Right lobe of liver (tissue), 4 donors: ENCODE data around the gene ANKRD44.

Experiments
- POLR2A ChIP-seq: fragments of 450-650 bp; IDR thresholded peaks from one replicate; pipeline ENCODE4 v1.6.1; 2017; ENCODE audit warnings: antibody characterized with exemption, mild to moderate bottlenecking
- TF ChIP-seq, protein P1 (sequence below), 4 donors: fragments of 200-600 bp in 3 of 4; fragments of 450-650 bp in 1 of 4; IDR thresholded peaks; one replicate each; pipeline versions ENCODE4 v1.5.1 to v1.8.0; 2016 to 2022; ENCODE audit warnings: antibody characterized with exemption in 4 of 4, mild to moderate bottlenecking in 2 of 4
- donor health status: DM: no; HTN: no; CAD: no.
- donor health status: DM: no; HTN: no; CAD: no.
- donor health status: DM: no; HTN: yes; CAD: no.

DNA sequence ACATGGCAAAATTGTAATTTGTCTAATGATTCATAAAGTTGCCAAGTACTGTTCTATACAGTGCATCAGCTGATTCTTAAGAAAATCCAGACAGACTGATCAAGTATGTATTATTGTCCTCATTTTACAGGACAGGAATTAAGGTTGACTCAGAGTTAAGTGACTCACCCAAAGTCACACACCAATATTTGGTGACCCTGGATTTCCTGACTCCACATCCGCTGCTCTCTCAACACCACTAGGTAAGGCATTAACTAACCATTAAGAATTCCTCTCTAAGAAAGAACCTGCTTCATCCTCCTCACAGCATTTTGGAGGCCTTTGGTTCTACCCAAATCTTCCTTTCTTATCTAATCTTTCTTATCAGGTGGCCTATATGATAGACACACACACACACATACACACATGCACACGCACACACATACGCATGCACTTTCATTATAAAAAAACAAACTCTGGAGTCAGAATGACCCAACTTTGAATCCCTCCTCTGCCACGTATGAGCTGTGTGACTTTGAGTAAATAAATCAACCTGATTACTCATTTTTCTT lies 150.8 kb downstream of the ANKRD44 start:
- TF ChIP-seq, protein P1, sequence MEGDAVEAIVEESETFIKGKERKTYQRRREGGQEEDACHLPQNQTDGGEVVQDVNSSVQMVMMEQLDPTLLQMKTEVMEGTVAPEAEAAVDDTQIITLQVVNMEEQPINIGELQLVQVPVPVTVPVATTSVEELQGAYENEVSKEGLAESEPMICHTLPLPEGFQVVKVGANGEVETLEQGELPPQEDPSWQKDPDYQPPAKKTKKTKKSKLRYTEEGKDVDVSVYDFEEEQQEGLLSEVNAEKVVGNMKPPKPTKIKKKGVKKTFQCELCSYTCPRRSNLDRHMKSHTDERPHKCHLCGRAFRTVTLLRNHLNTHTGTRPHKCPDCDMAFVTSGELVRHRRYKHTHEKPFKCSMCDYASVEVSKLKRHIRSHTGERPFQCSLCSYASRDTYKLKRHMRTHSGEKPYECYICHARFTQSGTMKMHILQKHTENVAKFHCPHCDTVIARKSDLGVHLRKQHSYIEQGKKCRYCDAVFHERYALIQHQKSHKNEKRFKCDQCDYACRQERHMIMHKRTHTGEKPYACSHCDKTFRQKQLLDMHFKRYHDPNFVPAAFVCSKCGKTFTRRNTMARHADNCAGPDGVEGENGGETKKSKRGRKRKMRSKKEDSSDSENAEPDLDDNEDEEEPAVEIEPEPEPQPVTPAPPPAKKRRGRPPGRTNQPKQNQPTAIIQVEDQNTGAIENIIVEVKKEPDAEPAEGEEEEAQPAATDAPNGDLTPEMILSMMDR (IDR thresholded peaks at IDR 0.05): no peak
- no peak for TF ChIP-seq POLR2A
